Neuronal stem cell (in vitro differentiated cells): ENCODE data around the gene ENTR1.

Experiments used
- DNase-seq: peaks from one replicate; pipeline ENCODE4 v3.0.0-alpha.2; 2013; ENCODE audit warnings: low spot score
- H2AFZ ChIP-seq: one replicate; pipeline ENCODE4 v1.6.1; 2013; ENCODE audit warnings: mild to moderate bottlenecking, low read length, inconsistent platforms
- H2AK5ac ChIP-seq: 2 replicates; pipeline ENCODE4 v1.6.1; 2013; ENCODE audit warnings: low read depth, mild to moderate bottlenecking, inconsistent platforms, low read length, moderate library complexity, mixed read lengths
- H2BK120ac ChIP-seq: 2 replicates; pipeline ENCODE4 v1.6.1; 2013; ENCODE audit warnings: low read depth, mild to moderate bottlenecking, inconsistent platforms, low read length, moderate library complexity, mixed read lengths
- H2BK12ac ChIP-seq: one replicate; pipeline ENCODE4 v1.6.1; 2013; ENCODE audit warnings: low read length, inconsistent platforms
- H2BK15ac ChIP-seq: 2 replicates; pipeline ENCODE4 v1.6.1; 2013; ENCODE audit warnings: mild to moderate bottlenecking, low read length, inconsistent platforms, mixed read lengths
- H2BK5ac ChIP-seq: one replicate; pipeline ENCODE4 v1.6.1; 2013; ENCODE audit warnings: inconsistent platforms, mild to moderate bottlenecking, low read length, moderate library complexity
- H3K14ac ChIP-seq: one replicate; pipeline ENCODE4 v1.6.1; 2013; ENCODE audit warnings: low read length, inconsistent platforms
- H3K18ac ChIP-seq: 2 replicates; pipeline ENCODE4 v1.6.1; 2013; ENCODE audit warnings: low read length, inconsistent platforms
- H3K23ac ChIP-seq: 2 replicates; pipeline ENCODE4 v1.6.1; 2013; ENCODE audit warnings: low read depth, mild to moderate bottlenecking, mixed read lengths, low read length, inconsistent platforms; ENCODE audit not compliant: poor library complexity
- H3K27ac ChIP-seq: replicated peaks from 3 replicates; pipeline ENCODE4 v1.5.1; 2013; ENCODE audit warnings: low read length, inconsistent platforms
- H3K27me3 ChIP-seq, 3 experiments: 2 replicates each; pipeline ENCODE4 v1.6.1; 2013; ENCODE audit warnings: low read length in 3 of 3, mild to moderate bottlenecking in 2 of 3, inconsistent platforms in 1 of 3, low read depth in 1 of 3, mixed read lengths in 1 of 3, moderate library complexity in 1 of 3; ENCODE audit not compliant: control insufficient read depth in 3 of 3, insufficient read depth in 3 of 3
- H3K36me3 ChIP-seq, 2 donors: replicated peaks in 1 of 2; 2 replicates each; pipeline ENCODE4 v1.6.1; 2013; ENCODE audit warnings: low read length in 2 of 2; ENCODE audit not compliant: control insufficient read depth in 2 of 2, insufficient read depth in 2 of 2
- H3K4ac ChIP-seq: 2 replicates; pipeline ENCODE4 v1.6.1; 2013; ENCODE audit warnings: inconsistent platforms, mild to moderate bottlenecking, low read length, moderate library complexity
- H3K4me1 ChIP-seq, 2 donors: 1 replicate in 1 of 2; 2 replicates in 1 of 2; pipeline ENCODE4 v1.6.1; 2013; ENCODE audit warnings: low read length in 2 of 2, low read depth in 1 of 2; ENCODE audit not compliant: control insufficient read depth in 2 of 2, insufficient read depth in 1 of 2
- H3K4me2 ChIP-seq: one replicate; pipeline ENCODE4 v1.6.1; 2013; ENCODE audit warnings: mild to moderate bottlenecking, low read length, inconsistent platforms; ENCODE audit not compliant: insufficient read depth, poor library complexity, severe bottlenecking
- H3K4me3 ChIP-seq, 2 donors: 2 replicates each; pipeline ENCODE4 v1.5.1; 2013; ENCODE audit warnings: low read length in 2 of 2, mild to moderate bottlenecking in 2 of 2, inconsistent platforms in 1 of 2, moderate library complexity in 1 of 2
- H3K79me1 ChIP-seq: one replicate; pipeline ENCODE4 v1.6.1; 2013; ENCODE audit warnings: low read depth, mild to moderate bottlenecking, inconsistent platforms, low read length, moderate library complexity
- H3K9ac ChIP-seq: one replicate; pipeline ENCODE4 v1.6.1; 2013; ENCODE audit warnings: mild to moderate bottlenecking, low read depth, low read length, inconsistent platforms; ENCODE audit not compliant: poor library complexity
- H3K9me3 ChIP-seq, 2 donors: replicated peaks in 1 of 2; 2 replicates each; pipeline versions ENCODE3 to v1.6.1; 2013; ENCODE audit warnings: low read length in 2 of 2, mild to moderate bottlenecking in 2 of 2, inconsistent platforms in 1 of 2, low read depth in 1 of 2, mixed read lengths in 1 of 2, moderate library complexity in 1 of 2; ENCODE audit not compliant: control insufficient read depth in 2 of 2, insufficient read depth in 1 of 2
- H4K8ac ChIP-seq: one replicate; pipeline ENCODE4 v1.6.1; 2013; ENCODE audit warnings: low read depth, mild to moderate bottlenecking, inconsistent platforms, low read length, moderate library complexity
- H4K91ac ChIP-seq: one replicate; pipeline ENCODE4 v1.6.1; 2013; ENCODE audit warnings: low read length, low read depth, mild to moderate bottlenecking, inconsistent platforms; ENCODE audit not compliant: poor library complexity
- WGBS, 2 donors: extraction: QIAGEN DNeasy Blood & Tissue Kit; methylation state at CpG; one replicate each; pipeline ENCODE4 v1.1.7; 2013; ENCODE audit warnings: missing lambda C conversion rate in 2 of 2, mixed read lengths in 1 of 2; ENCODE audit not compliant: insufficient read length in 2 of 2, insufficient replicate concordance in 1 of 2; ENCODE audit errors: extremely low coverage in 2 of 2; 5-methylcytosine and 5-hydroxymethylcytosine counted together

Gene ENTR1

DNA sequence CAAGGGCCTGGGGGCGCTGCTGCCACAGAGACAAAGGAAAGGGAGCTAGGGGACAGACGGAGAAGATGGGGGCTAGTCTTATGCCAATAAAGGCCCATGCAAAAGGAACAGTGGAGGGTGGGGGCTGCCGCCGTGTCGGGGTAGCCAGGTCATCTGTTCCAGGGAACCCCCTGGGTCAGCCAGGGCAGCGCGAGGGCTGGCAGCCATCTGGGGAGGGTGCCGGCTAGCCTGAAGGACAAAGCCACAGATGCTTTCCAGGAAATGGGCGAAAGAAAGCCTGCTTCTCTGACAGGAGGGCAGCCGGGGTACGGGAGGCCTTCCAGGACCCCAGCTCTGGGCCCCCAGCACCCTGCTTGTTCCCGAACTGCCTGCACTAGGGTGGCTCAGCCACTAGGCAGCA is 35.3 kb downstream of the ENTR1 start:
- no peak overlapping the region for H4K8ac ChIP-seq
- no peaks in the 10 kb centered on the region for H3K27me3 ChIP-seq
- H3K23ac ChIP-seq, result no peak overlapping the region
- H2AFZ ChIP-seq, result no peak overlapping the region
- no peak for DNase-seq
- no peak overlapping the region for H4K91ac ChIP-seq
- H3K9me3 ChIP-seq, result no peaks in the 10 kb centered on the region
- H3K9ac ChIP-seq, result no peak overlapping the region
- no peak overlapping the region for H3K18ac ChIP-seq
- H2BK120ac ChIP-seq, result no peak overlapping the region
- no peak overlapping the region for H3K4ac ChIP-seq
- H3K4me3 ChIP-seq, result no peak overlapping the region
- no peak overlapping the region for H3K4me2 ChIP-seq
- H3K4me1 ChIP-seq, result peaks cover 8 to 21% of the 10 kb centered on the region in 2 donors
- no CpG with 5 or more reads among the region's 12 CpGs for WGBS, 2 donors
- no peak overlapping the region for H2BK12ac ChIP-seq
- peaks cover 11 to 43% of the 10 kb centered on the region in 2 donors for H3K36me3 ChIP-seq
- no peak overlapping the region for H2BK15ac ChIP-seq
- H2BK5ac ChIP-seq, result peak overlapping the region; percentile 39
- H3K14ac ChIP-seq, result no peak overlapping the region
- H2AK5ac ChIP-seq, result no peak overlapping the region
- no peak overlapping the region for H3K27ac ChIP-seq
- peaks cover 2% of the 10 kb centered on the region for H3K79me1 ChIP-seq

DNA sequence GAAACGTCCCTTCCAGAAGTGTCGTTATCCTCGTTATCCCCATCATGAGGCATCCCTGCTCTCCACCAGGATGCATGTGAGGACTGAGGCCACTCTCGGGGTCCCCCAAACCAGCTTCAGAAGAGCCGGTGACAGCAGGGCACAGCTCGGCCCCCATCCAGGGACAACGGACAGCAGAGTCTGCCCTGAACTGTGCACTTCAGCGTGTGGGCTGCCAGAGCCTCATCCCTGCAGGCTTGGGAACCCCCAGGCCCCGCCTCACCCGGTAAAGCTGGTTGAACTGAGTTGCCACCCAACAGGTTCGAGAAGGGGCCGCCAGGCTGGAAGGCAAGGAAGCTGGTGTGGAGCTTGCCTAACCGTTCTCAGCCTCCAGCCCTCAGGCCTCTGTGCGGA is 36.2 kb downstream of the ENTR1 start:
- peaks cover 2% of the 10 kb centered on the region for H3K79me1 ChIP-seq
- no peak overlapping the region for H3K14ac ChIP-seq
- H3K27me3 ChIP-seq, result no peaks in the 10 kb centered on the region
- peak overlapping the region; percentile 39 for H2BK5ac ChIP-seq
- H3K4me2 ChIP-seq, result peak overlapping the region; percentile 11
- H4K91ac ChIP-seq, result no peak overlapping the region
- no peak overlapping the region for H3K4me3 ChIP-seq
- no peak overlapping the region for H3K4ac ChIP-seq
- peak overlapping the region; percentile 22 for H2BK12ac ChIP-seq
- peaks cover 7 to 34% of the 10 kb centered on the region in 2 donors for H3K36me3 ChIP-seq
- no peak overlapping the region for H3K18ac ChIP-seq
- H3K4me1 ChIP-seq, result peaks cover 8 to 21% of the 10 kb centered on the region in 2 donors
- no peak for DNase-seq
- no peak overlapping the region for H2BK15ac ChIP-seq
- H3K9ac ChIP-seq, result peak overlapping the region; percentile 38
- H2AFZ ChIP-seq, result no peak overlapping the region
- H4K8ac ChIP-seq, result peak overlapping the region; percentile 43
- H3K27ac ChIP-seq, result no peak overlapping the region
- no CpG with 5 or more reads among the region's 14 CpGs for WGBS, 2 donors
- no peak overlapping the region for H2BK120ac ChIP-seq
- peak overlapping the region; percentile 89 for H3K23ac ChIP-seq
- H2AK5ac ChIP-seq, result no peak overlapping the region
- no peaks in the 10 kb centered on the region for H3K9me3 ChIP-seq

DNA sequence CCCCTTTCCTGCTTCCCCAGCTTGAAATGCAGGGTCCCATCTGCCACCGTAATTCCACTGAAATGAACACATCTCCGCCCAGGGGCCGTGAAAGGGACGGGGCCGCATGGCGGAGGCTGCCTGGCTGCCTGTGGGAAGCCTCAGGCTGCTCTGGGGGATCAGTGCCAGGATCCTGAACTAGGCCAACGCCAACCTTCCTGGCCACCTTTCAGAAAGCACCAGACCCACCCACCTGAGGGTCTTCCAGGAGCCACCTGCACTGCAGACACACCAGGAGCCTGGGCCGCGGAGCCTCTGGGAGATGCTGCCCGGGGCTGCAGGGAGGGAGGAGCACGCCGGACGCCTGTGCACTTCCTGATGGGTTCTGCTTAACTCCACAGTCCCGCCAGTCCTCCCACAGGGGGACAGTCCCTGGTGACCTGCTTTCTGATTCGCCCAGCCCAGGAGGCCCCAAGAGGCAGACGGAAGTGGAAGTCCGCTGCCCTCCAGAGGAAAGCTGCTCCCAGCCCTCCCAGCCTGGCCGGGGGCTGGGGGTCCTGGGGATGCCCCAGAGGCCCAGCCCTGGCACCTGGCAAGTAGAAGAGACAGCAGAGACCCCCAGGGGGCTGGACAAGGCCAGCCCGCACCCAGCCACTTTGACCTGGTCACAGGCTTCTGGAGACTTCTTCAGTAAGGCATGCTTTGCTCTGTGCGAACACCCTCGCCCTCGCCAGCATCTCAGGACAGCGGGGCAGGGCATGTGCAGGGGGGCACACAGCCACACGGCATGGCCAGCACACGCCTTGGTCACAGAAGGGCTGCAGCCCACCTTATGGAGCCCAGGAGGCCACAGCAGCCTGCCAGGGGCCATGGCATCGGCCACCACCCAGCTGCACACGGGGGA is 36.9 kb downstream of the ENTR1 start, which contains the start of gene CARD9:
Gene CARD9, minus strand, starts transcription at position 370 of the 883 bp plus-strand sequence. CDS start 1,591 bp downstream, outside the sequence.
- H2BK120ac ChIP-seq, result no peak within 1 kb of the TSS
- peak within 1 kb of the TSS; percentile 84 for H2BK12ac ChIP-seq
- H3K4me3 ChIP-seq, result no peak within 1 kb of the TSS
- DNase-seq, result no peak
- H4K8ac ChIP-seq, result peak within 1 kb of the TSS; percentile 43
- H4K91ac ChIP-seq, result no peak within 1 kb of the TSS
- WGBS, 2 donors, result no CpG with 5 or more reads among the region's 27 CpGs
- no peaks in the 10 kb centered on the region for H3K9me3 ChIP-seq
- peak within 1 kb of the TSS; percentile 60 for H3K9ac ChIP-seq
- H3K36me3 ChIP-seq, result peaks cover 7 to 29% of the 10 kb centered on the region in 2 donors
- H2AK5ac ChIP-seq, result peak within 1 kb of the TSS; percentile 90
- peak within 1 kb of the TSS; percentile 93 for H3K23ac ChIP-seq
- H3K27ac ChIP-seq, result no peak within 1 kb of the TSS
- H2AFZ ChIP-seq, result peak within 1 kb of the TSS; percentile 83
- H2BK5ac ChIP-seq, result peak within 1 kb of the TSS; percentile 66
- peak within 1 kb of the TSS; percentile 11 for H3K4me2 ChIP-seq
- H3K4me1 ChIP-seq, result peaks cover 8 to 21% of the 10 kb centered on the region in 2 donors
- peak within 1 kb of the TSS; percentile 78 for H2BK15ac ChIP-seq
- H3K14ac ChIP-seq, result peak within 1 kb of the TSS; percentile 71
- peaks cover 2% of the 10 kb centered on the region for H3K79me1 ChIP-seq
- H3K27me3 ChIP-seq, result no peaks in the 10 kb centered on the region
- no peak within 1 kb of the TSS for H3K4ac ChIP-seq
- peak within 1 kb of the TSS; percentile 80 for H3K18ac ChIP-seq

DNA sequence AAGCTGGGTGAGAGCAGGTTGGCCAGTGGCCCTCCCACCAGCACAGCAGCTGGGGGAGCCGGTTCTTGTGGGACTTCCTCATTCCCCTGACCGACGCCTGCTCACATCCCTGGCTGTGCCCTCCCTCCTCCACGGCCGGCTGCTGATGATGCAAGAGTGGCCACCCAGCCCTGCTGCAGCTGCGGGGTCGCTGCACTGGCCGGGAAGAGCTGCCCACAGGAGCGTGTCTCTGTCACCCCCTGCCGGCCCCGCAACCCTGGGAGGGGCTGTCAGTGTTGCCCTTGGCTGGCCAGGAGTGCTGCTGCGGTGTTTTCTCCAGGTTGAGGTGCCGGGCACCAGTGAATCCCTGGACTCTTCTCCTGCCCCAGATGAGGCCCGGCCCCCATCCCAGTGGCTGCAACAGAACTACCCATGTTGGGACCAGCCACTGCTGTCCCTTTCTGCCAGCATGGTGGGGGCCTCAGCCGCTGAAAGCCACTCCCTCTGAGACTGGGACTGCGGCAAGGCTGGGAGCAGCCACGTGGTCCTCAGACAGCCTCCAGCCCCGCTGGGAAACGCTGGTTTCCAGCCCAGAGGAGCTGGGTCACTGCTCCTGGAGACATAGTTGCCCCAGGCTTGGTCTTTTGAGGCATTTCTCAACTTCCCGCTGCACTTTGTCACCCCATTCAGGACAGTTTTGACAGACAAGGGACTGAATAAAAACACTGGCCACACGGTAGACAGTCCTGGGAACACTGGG is 37.7 kb downstream of the ENTR1 start:
- H3K4me3 ChIP-seq, result no peak overlapping the region
- no peak for DNase-seq

More for the DNA sequence above, 37.7 kb downstream of the ENTR1 start:
- Histone ChIP-seq H2BK5ac (peak overlapping the region; percentile 66), H3K23ac (peak overlapping the region; percentile 93), H3K27me3 (no peaks in the 10 kb centered on the region), H3K9me3 (no peaks in the 10 kb centered on the region), H2BK120ac (no peak overlapping the region), H4K8ac (no peak overlapping the region), H3K79me1 (peaks cover 2% of the 10 kb centered on the region), H3K4ac (no peak overlapping the region), H2AFZ (peak overlapping the region; percentile 83), H2BK12ac (peak overlapping the region; percentile 84), H3K18ac (peak overlapping the region; percentile 80), H3K4me2 (no peak overlapping the region), H3K4me1 (peaks cover 8 to 21% of the 10 kb centered on the region in 2 donors), H3K27ac (no peak overlapping the region), H3K14ac (no peak overlapping the region), H4K91ac (no peak overlapping the region), H2BK15ac (peak overlapping the region; percentile 78), H2AK5ac (peak overlapping the region; percentile 90), H3K9ac (peak overlapping the region; percentile 60), H3K36me3 (peaks cover 7 to 24% of the 10 kb centered on the region in 2 donors)
- no CpG with 5 or more reads among the region's 21 CpGs for WGBS, 2 donors
